ENCODE results near the gene OCIAD2. TPM values are rescaled to one million over a fixed set of nuclear protein-coding genes. Genes with fewer than 3 reads are reported as not detected.
"Not testable (repeated sequence)": the region's sequence is repeated elsewhere in the genome, so short reads cannot be mapped to it uniquely, and the experiment has no call there.

The OCIAD2 gene
- total RNA-seq, 4 donors from 2014 or later = 4.4 to 71.7 (median 30.3) TPM

GRCh38 chr4:48877827-48878535 lies 28.6 kb downstream of the OCIAD2 start:
- no peak for TF ChIP-seq POLR2A (IDR thresholded peaks at IDR 0.05)
- TF ChIP-seq POLR2AphosphoS5 (IDR thresholded peaks at IDR 0.05) = no peak
- no peak for TF ChIP-seq CTCF (IDR thresholded peaks at IDR 0.05)
- no peak for TF ChIP-seq EP300 (IDR thresholded peaks at IDR 0.05; ENCODE audit: low read depth)
- Histone ChIP-seq H3K27me3 (no peaks in the 10 kb centered on the region), H3K9me3 (no peaks in the 10 kb centered on the region), H3K36me3 (no peaks in the 10 kb centered on the region), H3K27ac (no peak overlapping the region), H3K4me3 (no peak overlapping the region), H3K4me1 (no peaks in the 10 kb centered on the region)
- 87% methylated on average over 1 of the region's 1 CpG; no CpG with 5 or more reads in 1 of the 2 donors for WGBS, 2 donors (ENCODE audit: low coverage in 1 of 2)
- no peak for DNase-seq
- in situ Hi-C loops (cut with MboI; ENCODE audit: low pct_ligation_motif_present in 1 of 4, low pct_unique_long_range_greater_than_20kb in 1 of 4, low sequenced_read_pairs in 3 of 4) = no loop called here
- intact Hi-C loops (cut with DNase I; ENCODE audit: low total_unique reads) = no loop called here

- H3K4me3 ChIP-seq; H3K36me3 ChIP-seq; in situ Hi-C loops (cut with MboI; ENCODE audit: low pct_ligation_motif_present in 1 of 4, low pct_unique_long_range_greater_than_20kb in 1 of 4, low sequenced_read_pairs in 3 of 4); H3K27me3 ChIP-seq; DNase-seq; H3K27ac ChIP-seq; H3K9me3 ChIP-seq; intact Hi-C loops (cut with DNase I; ENCODE audit: low total_unique reads); H3K4me1 ChIP-seq: not testable (repeated sequence)
- WGBS, 2 donors (ENCODE audit: low coverage in 1 of 2) = 95 to 99% methylated on average over 2 to 4 of the region's 4 CpGs
Observed at GRCh38 chr4:48864696-48865095, 41.9 kb downstream of the OCIAD2 start.

GRCh38 chr4:48863728-48864127 lies 42.8 kb downstream of the OCIAD2 start:
- TF ChIP-seq EP300 (IDR thresholded peaks at IDR 0.05; ENCODE audit: low read depth) = no peak
- Histone ChIP-seq H3K9me3 (peaks cover 0 to 3% of the 10 kb centered on the region in 2 donors), H3K4me3 (no peak overlapping the region), H3K4me1 (no peaks in the 10 kb centered on the region), H3K27ac (no peak overlapping the region), H3K27me3 (no peaks in the 10 kb centered on the region), H3K36me3 (no peaks in the 10 kb centered on the region)
- WGBS, 2 donors (ENCODE audit: low coverage in 1 of 2) = 83 to 92% methylated on average over 2 to 4 of the region's 4 CpGs
- DNase-seq = no peak
- in situ Hi-C loops (cut with MboI; ENCODE audit: low pct_ligation_motif_present in 1 of 4, low pct_unique_long_range_greater_than_20kb in 1 of 4, low sequenced_read_pairs in 3 of 4) (no loop called here), intact Hi-C loops (cut with DNase I; ENCODE audit: low total_unique reads) (no loop called here)

- WGBS, 2 donors (ENCODE audit: low coverage in 1 of 2) = 67 to 100% methylated on average over 1 of the region's 1 CpG
- intact Hi-C loops (cut with DNase I; ENCODE audit: low total_unique reads) = no loop called here
- no peak for TF ChIP-seq EP300 (IDR thresholded peaks at IDR 0.05; ENCODE audit: low read depth)
- TF ChIP-seq POLR2A (IDR thresholded peaks at IDR 0.05) = no peak
- no peak for TF ChIP-seq POLR2AphosphoS5 (IDR thresholded peaks at IDR 0.05)
- no peak for TF ChIP-seq CTCF (IDR thresholded peaks at IDR 0.05)
- peaks cover 0 to 4% (median 2%) of the 10 kb centered on the region in 4 donors for H3K36me3 ChIP-seq
- H3K27ac ChIP-seq = no peak overlapping the region
- no peaks in the 10 kb centered on the region for H3K27me3 ChIP-seq
- peaks cover 0 to 3% of the 10 kb centered on the region in 2 donors for H3K9me3 ChIP-seq
- in situ Hi-C loops (cut with MboI; ENCODE audit: low pct_ligation_motif_present in 1 of 4, low pct_unique_long_range_greater_than_20kb in 1 of 4, low sequenced_read_pairs in 3 of 4) = no loop called here
- H3K4me3 ChIP-seq = no peak overlapping the region
- no peak for DNase-seq
- H3K4me1 ChIP-seq = no peaks in the 10 kb centered on the region
Observed at GRCh38 chr4:48862661-48863060, 43.9 kb downstream of the OCIAD2 start.

GRCh38 chr4:48862038-48862437 lies 44.5 kb downstream of the OCIAD2 start:
- no peak overlapping the region for H3K4me3 ChIP-seq
- H3K36me3 ChIP-seq = peaks cover 0 to 10% (median 5%) of the 10 kb centered on the region in 4 donors
- no peak for DNase-seq
- no peak for TF ChIP-seq CTCF (IDR thresholded peaks at IDR 0.05)
- H3K27ac ChIP-seq = no peak overlapping the region
- no peaks in the 10 kb centered on the region for H3K4me1 ChIP-seq
- in situ Hi-C loops (cut with MboI; ENCODE audit: low pct_ligation_motif_present in 1 of 4, low pct_unique_long_range_greater_than_20kb in 1 of 4, low sequenced_read_pairs in 3 of 4) = no loop called here
- peaks cover 0 to 3% of the 10 kb centered on the region in 2 donors for H3K9me3 ChIP-seq
- WGBS, 2 donors (ENCODE audit: low coverage in 1 of 2) = 71 to 89% methylated on average over 1 to 3 of the region's 3 CpGs
- intact Hi-C loops (cut with DNase I; ENCODE audit: low total_unique reads) = no loop called here
- H3K27me3 ChIP-seq = no peaks in the 10 kb centered on the region
